ENCODE results near the gene SLC35E1.
A peak's percentile ranks its signal among the peaks of the same experiment; 100 is the strongest.

SLC35E1 gene

GRCh38 chr19:16572332-16573211 is at the start of gene SLC35E1:
SLC35E1 (minus strand) TSS chr19:16572415; CDS start chr19:16572364, 51 bp downstream.
- DNase-seq (ENCODE audit: low spot score), result peak; percentile 97

GRCh38 chr19:16621165-16621800 is 49.1 kb upstream of the SLC35E1 start:
- no peak for DNase-seq (ENCODE audit: low spot score)

DNA sequence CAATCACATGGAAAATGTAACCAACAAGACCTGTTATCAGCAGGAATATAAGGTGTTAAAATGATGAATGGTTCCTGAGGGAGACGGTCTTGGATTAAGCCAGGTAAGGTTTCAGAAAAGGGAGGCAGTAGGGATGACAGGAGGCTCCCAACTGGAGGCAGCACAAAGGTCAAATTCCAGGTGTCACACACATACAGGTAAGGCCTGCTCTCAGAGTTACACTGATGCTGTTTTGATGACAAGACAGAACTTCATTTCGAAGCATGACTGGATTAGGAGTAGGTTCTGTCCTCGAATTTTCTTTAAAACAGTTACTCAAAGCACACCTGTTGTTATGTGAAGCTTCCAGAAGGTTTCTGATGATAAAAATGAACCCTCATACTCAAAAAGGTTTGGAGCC is 48.4 kb upstream of the SLC35E1 start:
- no peak for DNase-seq (ENCODE audit: low spot score)

- DNase-seq (ENCODE audit: low spot score), result no peak
Observed at GRCh38 chr19:16620018-16620417, 47.8 kb upstream of the SLC35E1 start.

DNA sequence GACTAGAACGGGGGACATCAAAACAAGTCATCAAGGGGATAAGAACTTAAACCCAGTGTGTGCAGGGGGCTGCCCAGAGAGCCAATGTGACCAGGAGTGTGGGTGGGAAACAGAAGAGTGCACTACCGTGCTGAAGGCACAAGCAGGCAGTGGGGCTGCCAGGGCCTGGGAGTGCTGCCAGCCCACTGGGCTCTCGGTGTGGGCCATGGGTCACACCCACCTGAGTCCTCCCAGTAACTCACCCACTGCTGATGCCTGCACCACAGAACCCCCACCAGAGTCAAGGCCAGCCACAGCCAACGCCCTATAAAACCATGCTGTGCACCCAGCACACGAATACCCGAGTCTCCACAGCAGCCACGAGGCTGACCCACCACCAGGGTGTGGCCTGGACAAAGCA is 47.2 kb upstream of the SLC35E1 start:
- no peak for DNase-seq (ENCODE audit: low spot score)

DNA sequence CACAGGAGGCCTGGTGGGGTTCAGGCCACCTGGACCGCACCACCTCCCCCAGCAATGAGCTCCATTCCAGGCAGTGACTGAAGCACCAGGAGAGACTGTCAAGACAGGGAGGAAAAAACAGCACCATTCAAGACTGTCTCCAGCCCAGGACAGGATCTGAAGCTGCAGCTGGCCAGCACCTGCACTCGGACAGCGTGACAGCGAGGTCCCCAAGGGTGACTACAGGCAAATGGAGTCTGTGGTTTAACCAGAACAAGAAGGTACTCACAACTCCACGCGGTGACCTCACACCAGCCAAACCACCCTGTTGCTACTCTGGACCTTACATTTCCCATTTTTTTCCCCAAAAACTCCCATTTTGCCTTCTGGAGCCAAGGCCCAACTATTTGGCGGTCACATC is 46.0 kb upstream of the SLC35E1 start:
- DNase-seq (ENCODE audit: low spot score), result no peak

- DNase-seq (ENCODE audit: low spot score), result no peak
Observed at GRCh38 chr19:16615808-16616207, 43.6 kb upstream of the SLC35E1 start.

GRCh38 chr19:16614941-16615340 is 42.7 kb upstream of the SLC35E1 start:
- no peak for DNase-seq (ENCODE audit: low spot score)

DNA sequence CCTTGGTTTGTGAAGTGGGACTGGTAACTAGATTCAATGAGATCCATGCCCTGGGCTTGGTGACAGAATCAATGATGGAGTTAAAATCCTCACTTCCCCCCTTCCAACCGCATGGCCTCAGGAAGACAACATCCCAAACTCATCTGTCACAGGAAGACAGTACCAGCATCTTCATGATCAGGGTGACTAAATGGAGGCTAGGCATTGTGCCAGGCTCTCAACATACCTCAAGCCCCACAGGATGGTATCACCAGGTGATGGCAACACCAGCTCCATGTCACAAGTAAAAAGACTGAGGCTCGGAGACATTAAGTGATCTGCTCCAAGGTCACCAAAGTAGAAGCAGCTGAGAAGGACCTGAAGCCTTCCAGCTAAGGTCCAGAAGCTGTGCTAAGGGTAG is 41.6 kb upstream of the SLC35E1 start:
- no peak for DNase-seq (ENCODE audit: low spot score)

- no peak for DNase-seq (ENCODE audit: low spot score)
Observed at GRCh38 chr19:16612636-16613035, 40.4 kb upstream of the SLC35E1 start.

- DNase-seq (ENCODE audit: low spot score), result no peak
Observed at GRCh38 chr19:16611121-16611520, 38.9 kb upstream of the SLC35E1 start.

DNA sequence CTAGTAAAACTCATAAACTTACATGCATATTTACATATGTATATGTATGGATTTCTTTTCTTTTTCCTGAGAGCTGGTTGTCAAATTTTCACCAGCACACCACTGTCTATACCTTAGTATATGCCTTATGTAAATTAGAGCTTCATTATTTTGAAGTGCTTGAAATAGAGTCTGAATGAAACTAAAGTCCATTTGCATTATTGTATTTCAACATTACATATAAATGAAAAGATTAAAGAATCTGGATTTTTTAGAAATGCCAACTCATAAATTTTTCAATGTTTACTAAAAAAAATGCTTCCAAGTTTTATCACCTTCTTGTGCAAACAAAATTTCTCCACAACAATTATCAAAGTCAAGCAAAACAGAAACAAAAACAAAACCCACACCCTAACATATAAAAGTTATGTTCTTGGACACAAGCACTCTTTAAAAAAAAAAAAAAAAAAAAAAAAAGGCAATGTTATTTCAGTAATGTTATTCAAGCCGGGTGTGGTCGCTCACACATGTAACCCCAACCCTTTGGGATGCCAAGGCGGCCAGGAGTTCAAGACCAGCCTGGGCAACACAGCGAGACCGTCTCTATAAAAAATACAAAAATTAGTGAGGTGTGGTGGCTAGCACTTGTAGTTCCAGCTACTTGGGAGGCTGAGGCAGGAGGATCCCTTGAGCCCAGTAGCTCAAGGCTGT is 37.4 kb upstream of the SLC35E1 start:
- DNase-seq (ENCODE audit: low spot score), result no peak

DNA sequence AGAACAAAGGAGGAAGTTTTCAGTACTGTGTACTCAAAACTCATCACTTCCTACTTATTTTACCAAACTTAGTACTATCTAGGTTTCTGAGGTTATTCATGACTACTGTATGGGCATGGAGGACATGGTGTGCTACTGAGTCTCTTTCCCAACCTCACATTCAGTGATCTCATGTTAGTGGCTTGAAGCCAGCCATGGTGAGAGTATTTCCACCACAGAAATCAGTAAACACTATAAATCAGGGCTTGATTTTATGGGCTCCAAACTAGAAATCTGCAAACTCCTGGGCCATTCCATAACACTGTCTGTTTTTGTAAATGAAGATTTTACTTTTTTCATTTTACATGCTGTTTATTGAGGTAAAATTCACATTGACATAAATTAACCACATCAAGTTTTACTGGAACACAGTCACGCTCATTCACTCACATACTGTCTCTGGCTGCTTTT is 36.1 kb upstream of the SLC35E1 start:
- DNase-seq (ENCODE audit: low spot score), result no peak

- DNase-seq (ENCODE audit: low spot score), result no peak
Observed at GRCh38 chr19:16607819-16608218, 35.6 kb upstream of the SLC35E1 start.

DNA sequence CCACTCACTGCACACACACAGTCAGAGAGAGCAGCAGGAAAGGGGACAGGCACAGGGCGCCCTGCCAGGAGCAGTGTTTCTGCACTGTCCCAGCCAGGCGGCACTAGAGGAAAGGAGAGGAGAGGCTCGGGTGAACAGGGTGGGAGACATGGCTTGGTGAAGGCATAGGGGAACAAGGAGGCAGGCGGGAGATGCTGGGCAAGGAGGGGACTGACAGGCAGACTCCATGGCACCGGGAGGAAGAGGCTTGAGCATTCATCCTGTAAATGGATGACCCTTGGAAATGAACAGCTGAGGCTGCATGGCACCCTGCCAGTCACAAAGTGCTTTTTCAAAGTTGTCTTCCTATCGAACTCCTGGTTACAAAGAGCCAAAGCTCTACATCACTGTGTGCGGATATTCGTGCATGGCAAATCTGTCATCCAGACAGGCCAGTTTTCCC is 33.4 kb upstream of the SLC35E1 start:
- DNase-seq (ENCODE audit: low spot score), result no peak

DNA sequence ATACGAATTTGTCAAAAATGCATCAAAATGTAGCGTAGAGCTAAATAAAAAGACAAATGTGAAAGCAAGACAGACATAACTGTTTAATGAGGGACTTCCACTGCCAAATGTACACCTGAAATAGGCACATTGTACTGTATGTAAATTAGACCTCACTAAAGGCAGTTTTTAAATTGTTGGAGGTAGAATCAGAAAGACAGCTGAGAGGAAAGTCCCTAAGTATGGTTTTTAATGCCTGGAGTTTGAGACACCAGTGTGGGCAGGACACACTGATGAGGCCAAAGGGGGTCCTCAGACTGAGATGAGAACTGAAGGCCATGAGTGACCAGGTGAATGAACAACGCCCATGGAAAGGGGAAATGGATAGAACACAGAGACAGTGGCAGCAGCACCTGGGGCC is 32.9 kb upstream of the SLC35E1 start:
- no peak for DNase-seq (ENCODE audit: low spot score)

GRCh38 chr19:16604615-16605014 is 32.4 kb upstream of the SLC35E1 start:
- DNase-seq (ENCODE audit: low spot score), result no peak

DNA sequence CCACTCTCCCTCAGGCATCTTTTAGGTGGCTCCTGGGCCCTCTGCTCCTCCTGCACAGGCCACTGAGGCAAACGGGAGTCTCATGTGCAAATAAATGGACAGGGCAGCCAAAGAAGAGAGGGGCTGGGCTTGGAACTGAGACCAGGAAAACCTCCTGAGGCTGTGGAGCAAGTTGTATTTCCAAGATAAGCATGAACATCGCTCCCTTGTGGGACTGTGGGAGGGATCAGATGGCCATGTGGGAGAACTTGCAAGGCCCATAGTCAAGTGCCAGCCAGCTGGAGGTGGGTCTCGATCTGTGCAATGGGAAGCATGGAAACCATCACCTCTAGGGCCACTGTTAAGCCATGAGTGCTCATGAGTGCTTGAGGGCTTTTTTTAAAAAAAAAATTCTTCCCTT is 30.9 kb upstream of the SLC35E1 start:
- DNase-seq (ENCODE audit: low spot score), result no peak

DNA sequence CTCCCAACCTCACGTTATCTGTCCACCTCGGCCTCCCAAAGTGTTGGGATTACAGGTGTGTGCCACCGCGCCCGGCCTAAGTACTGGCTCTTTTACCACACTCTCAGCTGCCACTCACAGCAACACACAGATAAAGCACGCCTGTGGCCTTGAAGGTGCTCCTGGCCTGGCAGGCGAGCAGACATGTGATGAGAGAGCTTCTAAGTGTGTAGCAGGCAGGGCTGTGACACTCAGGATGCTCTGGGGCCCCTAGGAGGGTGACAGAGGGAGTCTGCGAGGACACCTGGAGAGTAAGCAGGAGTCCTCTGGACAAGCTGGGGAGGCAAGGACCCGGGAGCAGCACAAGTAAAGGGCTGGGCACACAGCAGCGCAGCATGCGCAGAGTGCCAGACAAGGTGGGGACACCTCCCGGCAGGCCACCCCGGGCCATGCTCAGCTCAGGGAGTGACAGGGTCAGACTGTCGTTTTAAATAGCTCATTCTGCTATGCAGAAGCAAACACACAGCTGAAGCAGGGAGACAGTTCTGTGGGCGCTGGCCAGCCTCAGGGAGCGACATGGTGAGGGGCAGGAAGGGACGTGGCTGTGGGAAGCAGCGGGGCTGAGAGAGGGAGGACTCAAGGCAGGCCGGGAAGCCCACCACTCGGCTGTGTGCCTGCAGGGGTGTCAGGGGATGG is 29.3 kb upstream of the SLC35E1 start:
- no peak for DNase-seq (ENCODE audit: low spot score)

GRCh38 chr19:16600824-16601223 is 28.6 kb upstream of the SLC35E1 start:
- DNase-seq (ENCODE audit: low spot score), result no peak

- no peak for DNase-seq (ENCODE audit: low spot score)
Observed at GRCh38 chr19:16599655-16600346, 27.6 kb upstream of the SLC35E1 start.

DNA sequence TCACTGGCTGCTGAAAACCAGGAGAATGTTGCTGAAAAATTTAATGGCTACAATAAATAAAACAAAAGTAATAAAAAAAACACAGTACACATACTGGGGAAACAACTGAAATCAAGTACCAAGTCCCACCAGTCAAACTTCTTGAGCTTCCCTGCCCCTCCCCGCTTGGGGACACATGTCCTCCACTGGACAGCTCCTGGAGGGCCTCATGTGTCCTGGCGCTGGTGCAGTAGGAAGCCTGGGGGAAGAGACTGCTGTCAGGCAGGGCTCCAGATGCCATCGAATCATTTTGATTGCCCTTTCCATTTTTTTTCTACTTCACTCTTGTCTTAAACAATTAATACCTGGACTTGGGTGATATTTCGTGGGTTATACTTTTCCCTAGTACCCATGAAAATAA is 26.6 kb upstream of the SLC35E1 start:
- no peak for DNase-seq (ENCODE audit: low spot score)

Data from LoVo (cell line).